ENCODE measurements around the gene GDPD4. TPM values are rescaled to one million over a fixed set of nuclear protein-coding genes. Genes with fewer than 3 reads are reported as not detected.

GDPD4 gene
- total RNA-seq, 2 donors from 2014 or later = not detected

DNA sequence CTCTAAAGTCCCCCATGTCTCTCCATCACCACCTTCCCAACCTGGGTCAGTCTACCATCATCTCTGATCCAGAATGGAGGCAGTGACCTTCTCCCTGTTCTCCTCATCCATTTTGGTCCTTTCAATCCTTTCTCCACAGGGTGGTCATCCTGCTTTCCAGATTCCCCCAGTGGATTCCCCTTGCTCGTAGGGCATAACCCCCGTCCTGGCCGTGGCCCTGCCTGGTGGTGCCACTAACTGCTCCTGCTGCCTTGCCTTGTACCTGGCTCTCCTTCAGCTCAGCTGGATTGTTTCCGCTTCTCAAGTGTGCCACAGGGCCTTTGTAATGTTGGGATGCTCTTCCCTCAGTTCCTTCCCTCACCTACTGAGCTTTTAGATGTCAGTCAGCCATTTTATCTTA lies 91.8 kb downstream of the GDPD4 start:
- DNase-seq = no peak
- intact Hi-C loops (cut with DNase I) = no loop called here
- H3K9me3 ChIP-seq = no peaks in the 10 kb centered on the region
- no peaks in the 10 kb centered on the region for H3K27me3 ChIP-seq
- H3K36me3 ChIP-seq = no peaks in the 10 kb centered on the region
- H3K9ac ChIP-seq (ENCODE audit: low read depth in 2 of 2, low read length in 2 of 2) = no peak overlapping the region
- H3K4me3 ChIP-seq = no peak overlapping the region
- no peaks in the 10 kb centered on the region for H3K4me1 ChIP-seq
- H3K27ac ChIP-seq = no peak overlapping the region
- TF ChIP-seq, protein P1, sequence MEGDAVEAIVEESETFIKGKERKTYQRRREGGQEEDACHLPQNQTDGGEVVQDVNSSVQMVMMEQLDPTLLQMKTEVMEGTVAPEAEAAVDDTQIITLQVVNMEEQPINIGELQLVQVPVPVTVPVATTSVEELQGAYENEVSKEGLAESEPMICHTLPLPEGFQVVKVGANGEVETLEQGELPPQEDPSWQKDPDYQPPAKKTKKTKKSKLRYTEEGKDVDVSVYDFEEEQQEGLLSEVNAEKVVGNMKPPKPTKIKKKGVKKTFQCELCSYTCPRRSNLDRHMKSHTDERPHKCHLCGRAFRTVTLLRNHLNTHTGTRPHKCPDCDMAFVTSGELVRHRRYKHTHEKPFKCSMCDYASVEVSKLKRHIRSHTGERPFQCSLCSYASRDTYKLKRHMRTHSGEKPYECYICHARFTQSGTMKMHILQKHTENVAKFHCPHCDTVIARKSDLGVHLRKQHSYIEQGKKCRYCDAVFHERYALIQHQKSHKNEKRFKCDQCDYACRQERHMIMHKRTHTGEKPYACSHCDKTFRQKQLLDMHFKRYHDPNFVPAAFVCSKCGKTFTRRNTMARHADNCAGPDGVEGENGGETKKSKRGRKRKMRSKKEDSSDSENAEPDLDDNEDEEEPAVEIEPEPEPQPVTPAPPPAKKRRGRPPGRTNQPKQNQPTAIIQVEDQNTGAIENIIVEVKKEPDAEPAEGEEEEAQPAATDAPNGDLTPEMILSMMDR (IDR thresholded peaks at IDR 0.05) = no peak

GRCh38 chr11:77208535-77208934 lies 93.0 kb downstream of the GDPD4 start:
- TF ChIP-seq, protein P1 (IDR thresholded peaks at IDR 0.05) = no peak
- Histone ChIP-seq H3K4me3 (no peak overlapping the region), H3K4me1 (no peaks in the 10 kb centered on the region), H3K27ac (no peak overlapping the region), H3K27me3 (no peaks in the 10 kb centered on the region), H3K36me3 (no peaks in the 10 kb centered on the region), H3K9me3 (no peaks in the 10 kb centered on the region), H3K9ac (ENCODE audit: low read depth in 2 of 2, low read length in 2 of 2) (no peak overlapping the region)
- no peak for DNase-seq
- intact Hi-C loops (cut with DNase I) = no loop called here

DNA sequence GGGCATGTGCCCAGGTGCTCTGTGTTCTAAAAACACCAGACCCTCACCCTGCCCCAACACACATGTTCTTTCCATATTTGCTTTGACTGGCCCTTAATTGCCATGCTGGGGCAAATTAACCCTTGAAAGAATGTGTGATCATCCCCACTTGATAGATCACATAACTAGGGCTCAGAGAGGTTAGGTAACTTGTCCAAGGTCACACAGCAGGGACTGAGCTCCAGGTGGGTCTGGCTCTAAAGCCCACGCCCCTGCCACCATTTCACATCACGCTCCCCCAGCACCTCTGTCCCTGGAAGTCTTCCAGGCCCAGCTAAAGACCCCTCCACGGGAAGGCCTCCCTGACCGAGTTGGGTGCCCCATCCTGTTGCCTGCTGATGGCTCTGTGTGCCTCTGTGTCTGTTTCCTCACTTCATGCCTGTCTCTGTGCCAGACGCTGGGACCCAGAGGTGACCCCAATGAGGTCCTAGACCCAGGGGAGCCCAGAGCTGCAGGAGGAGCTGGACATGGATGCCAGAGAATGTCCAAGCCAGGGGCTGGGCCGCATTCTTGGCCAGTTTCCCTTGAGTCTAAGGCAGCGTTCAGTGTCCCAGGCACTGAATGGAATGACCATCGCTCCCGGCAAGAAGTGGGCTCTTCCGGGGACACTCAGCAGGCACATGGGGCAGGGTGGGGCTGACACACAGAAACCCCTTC lies 93.7 kb downstream of the GDPD4 start:
- intact Hi-C loops (cut with DNase I) = no loop called here
- Histone ChIP-seq H3K27ac (no peak overlapping the region), H3K9ac (ENCODE audit: low read depth in 2 of 2, low read length in 2 of 2) (no peak overlapping the region), H3K4me3 (no peak overlapping the region), H3K9me3 (no peaks in the 10 kb centered on the region), H3K36me3 (no peaks in the 10 kb centered on the region), H3K4me1 (no peaks in the 10 kb centered on the region), H3K27me3 (no peaks in the 10 kb centered on the region)
- TF ChIP-seq, protein P1 (IDR thresholded peaks at IDR 0.05) = no peak
- DNase-seq = no peak

DNA sequence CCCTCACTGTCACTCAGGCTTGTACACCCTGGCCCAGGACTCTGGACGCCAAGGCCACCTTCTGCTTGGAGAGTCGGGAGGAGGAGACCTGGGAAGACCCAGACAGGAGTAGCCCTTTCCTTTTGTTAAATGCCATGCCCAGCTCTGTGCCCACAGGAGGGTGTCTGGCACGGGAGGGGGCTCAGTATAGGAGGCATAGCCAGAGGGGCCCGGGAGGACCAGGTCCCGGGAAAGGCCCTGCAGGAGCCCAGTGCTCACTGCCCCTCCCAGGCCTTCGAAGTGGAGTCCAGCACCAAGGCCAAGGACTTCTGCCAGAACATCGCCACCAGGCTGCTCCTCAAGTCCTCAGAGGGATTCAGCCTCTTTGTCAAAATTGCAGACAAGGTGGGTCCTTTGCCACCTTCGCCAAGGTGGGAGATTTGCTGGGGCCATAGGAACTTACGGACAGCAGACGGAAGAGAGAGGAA lies 94.4 kb downstream of the GDPD4 start:
- TF ChIP-seq, protein P1 (IDR thresholded peaks at IDR 0.05) = no peak
- DNase-seq = no peak
- Histone ChIP-seq H3K9ac (ENCODE audit: low read depth in 2 of 2, low read length in 2 of 2) (no peak overlapping the region), H3K27me3 (no peaks in the 10 kb centered on the region), H3K4me3 (no peak overlapping the region), H3K9me3 (no peaks in the 10 kb centered on the region), H3K27ac (no peak overlapping the region), H3K4me1 (no peaks in the 10 kb centered on the region), H3K36me3 (no peaks in the 10 kb centered on the region)
- intact Hi-C loops (cut with DNase I) = no loop called here

- Histone ChIP-seq H3K4me3 (no peak overlapping the region), H3K4me1 (no peaks in the 10 kb centered on the region), H3K27me3 (no peaks in the 10 kb centered on the region), H3K9ac (ENCODE audit: low read depth in 2 of 2, low read length in 2 of 2) (no peak overlapping the region), H3K27ac (no peak overlapping the region), H3K36me3 (no peaks in the 10 kb centered on the region), H3K9me3 (no peaks in the 10 kb centered on the region)
- TF ChIP-seq, protein P1 (IDR thresholded peaks at IDR 0.05) = no peak
- no peak for DNase-seq
- intact Hi-C loops (cut with DNase I) = no loop called here
These were observed 95.0 kb downstream of the GDPD4 start for GRCh38 chr11:77206264-77207018.

Measured in colonic mucosa (tissue), 4 donors.